HepG2 (cell line): ENCODE results near the gene ACTRT2.

ENCODE experiments used
- ZNF441 ChIP-seq: sonication (generic); formaldehyde crosslinking; IDR thresholded peaks from 2 replicates; pipeline ENCODE4 v1.7.0; 2021; ENCODE audit warnings: missing genetic modification reagents, borderline replicate concordance
- TF ChIP-seq, protein P1 (sequence below): fragments of 450-650 bp; IDR thresholded peaks from 2 replicates; pipeline ENCODE4 v1.6.1; 2017; ENCODE audit warnings: mild to moderate bottlenecking

DNA sequence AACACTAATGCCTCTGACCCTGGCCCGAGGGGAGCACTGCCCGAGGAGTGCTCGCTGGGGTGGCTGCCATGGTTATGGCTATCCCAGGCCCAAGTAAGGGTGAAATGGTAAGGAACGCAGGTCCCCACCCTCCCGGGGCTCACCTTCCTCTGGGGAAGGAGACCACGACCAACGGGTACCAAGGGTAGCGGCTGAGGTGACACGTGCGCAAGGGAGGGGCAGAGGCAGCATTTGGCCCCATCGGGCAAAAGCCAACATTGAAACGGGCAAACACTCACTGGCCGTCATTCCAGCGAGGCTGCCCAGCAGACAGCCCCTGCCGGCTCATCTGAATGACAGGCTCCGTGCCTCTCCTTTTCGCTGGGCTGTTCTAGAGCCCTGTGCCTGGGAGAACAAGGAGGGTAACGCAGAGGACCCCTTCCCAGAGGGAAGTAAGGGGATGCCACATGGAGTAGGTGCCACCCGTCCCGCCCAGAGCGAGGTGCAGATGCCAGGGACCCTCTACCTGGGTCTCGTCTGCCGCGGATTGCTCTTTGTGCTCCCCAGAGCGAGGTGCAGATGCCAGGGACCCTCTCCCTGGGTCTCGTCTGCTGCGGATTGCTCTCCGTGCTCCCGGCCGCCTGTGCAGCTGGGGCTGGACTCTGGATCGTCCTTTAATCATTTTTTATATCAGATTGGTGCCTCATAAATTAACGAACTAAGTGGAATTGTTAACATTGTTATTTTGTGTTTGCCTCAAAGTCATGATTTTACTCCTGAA lies 16.2 kb downstream of the ACTRT2 start:
- no peak for TF ChIP-seq ZNF441
- TF ChIP-seq, protein P1, sequence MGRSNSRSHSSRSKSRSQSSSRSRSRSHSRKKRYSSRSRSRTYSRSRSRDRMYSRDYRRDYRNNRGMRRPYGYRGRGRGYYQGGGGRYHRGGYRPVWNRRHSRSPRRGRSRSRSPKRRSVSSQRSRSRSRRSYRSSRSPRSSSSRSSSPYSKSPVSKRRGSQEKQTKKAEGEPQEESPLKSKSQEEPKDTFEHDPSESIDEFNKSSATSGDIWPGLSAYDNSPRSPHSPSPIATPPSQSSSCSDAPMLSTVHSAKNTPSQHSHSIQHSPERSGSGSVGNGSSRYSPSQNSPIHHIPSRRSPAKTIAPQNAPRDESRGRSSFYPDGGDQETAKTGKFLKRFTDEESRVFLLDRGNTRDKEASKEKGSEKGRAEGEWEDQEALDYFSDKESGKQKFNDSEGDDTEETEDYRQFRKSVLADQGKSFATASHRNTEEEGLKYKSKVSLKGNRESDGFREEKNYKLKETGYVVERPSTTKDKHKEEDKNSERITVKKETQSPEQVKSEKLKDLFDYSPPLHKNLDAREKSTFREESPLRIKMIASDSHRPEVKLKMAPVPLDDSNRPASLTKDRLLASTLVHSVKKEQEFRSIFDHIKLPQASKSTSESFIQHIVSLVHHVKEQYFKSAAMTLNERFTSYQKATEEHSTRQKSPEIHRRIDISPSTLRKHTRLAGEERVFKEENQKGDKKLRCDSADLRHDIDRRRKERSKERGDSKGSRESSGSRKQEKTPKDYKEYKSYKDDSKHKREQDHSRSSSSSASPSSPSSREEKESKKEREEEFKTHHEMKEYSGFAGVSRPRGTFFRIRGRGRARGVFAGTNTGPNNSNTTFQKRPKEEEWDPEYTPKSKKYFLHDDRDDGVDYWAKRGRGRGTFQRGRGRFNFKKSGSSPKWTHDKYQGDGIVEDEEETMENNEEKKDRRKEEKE = no peak
